SK-N-MC (cell line): ENCODE results near the gene PNPLA1.

Source experiments
- FOXP2 ChIP-seq: optimal IDR thresholded peaks from 2 replicates; pipeline ENCODE3; 2011; ENCODE audit warnings: mild to moderate bottlenecking, moderate library complexity; ENCODE audit not compliant: insufficient read depth; ENCODE audit errors: extremely low read length, control extremely low read depth
- POLR2AphosphoS5 ChIP-seq: IDR thresholded peaks from 2 replicates; pipeline ENCODE4 v1.6.1; 2012; ENCODE audit warnings: mild to moderate bottlenecking, low read depth, low read length, borderline replicate concordance

GRCh38 chr6:36227379-36228228 is 42.3 kb upstream of the PNPLA1 start:
- TF ChIP-seq POLR2AphosphoS5 (no peak), FOXP2 (no peak)
